NT2/D1 (cell line): ENCODE measurements around the gene KCNIP1.

ENCODE experiments used
- YY1 ChIP-seq: IDR thresholded peaks from 2 replicates; pipeline ENCODE4 v1.6.1; 2011; ENCODE audit not compliant: insufficient read length, insufficient read depth
- ZNF274 ChIP-seq: IDR thresholded peaks from 2 replicates; pipeline ENCODE4 v1.6.1; 2011; ENCODE audit warnings: mild to moderate bottlenecking, low read depth, low read length

- no peak for TF ChIP-seq ZNF274
- TF ChIP-seq YY1: no peak
These were observed 278.6 kb downstream of the KCNIP1 start for GRCh38 chr5:170782438-170782837.
